ENCODE results near the gene FBLN5.

GRCh38 chr14:91882369-91882768, 65.1 kb downstream of the FBLN5 start:
- TF ChIP-seq EZH2 (optimal IDR thresholded peaks at IDR 0.05; ENCODE audit: low read depth, low read length) (no peak), CTCF (IDR thresholded peaks at IDR 0.05; ENCODE audit: low read length) (no peak), EZH2phosphoT487 (IDR thresholded peaks at IDR 0.05; ENCODE audit: low read length) (no peak)

Measured in MM.1S (cell line).